ENCODE measurements around the gene IQCH. TPM values are rescaled to one million over a fixed set of nuclear protein-coding genes. Genes with fewer than 3 reads are reported as not detected.

The IQCH gene
- total and polyA plus RNA-seq, 9 of the 15 experiments (the other 6 are each of a cell fraction or from before 2014, with no cell fraction given), result 1.8 to 3.9 (median 2.7) TPM

DNA sequence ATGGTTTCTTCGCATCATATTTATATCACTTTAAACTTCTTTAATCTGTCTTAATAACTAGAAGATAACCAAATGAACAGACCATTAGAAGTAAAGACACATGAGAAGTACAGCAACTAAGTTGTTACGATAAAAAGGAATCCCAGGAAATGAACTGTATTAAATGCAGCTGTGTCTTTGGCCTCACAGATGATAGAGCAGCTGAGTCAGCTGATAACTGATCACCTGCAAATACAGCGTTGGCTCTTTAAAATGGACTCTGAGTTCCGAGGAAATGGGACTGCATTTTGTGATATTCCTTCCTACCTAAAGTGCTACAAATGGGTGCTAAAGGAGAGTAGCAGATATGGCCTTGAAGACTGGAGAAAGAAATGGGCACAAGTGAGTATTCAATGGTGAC lies 145.3 kb downstream of the IQCH start (continued):
- TF ChIP-seq DMBX1 (CRISPR knock-in tag; IDR thresholded peaks at IDR 0.05; ENCODE audit: borderline replicate concordance) (0 out of 2 replicates have a peak, but pooled peaks have one; percentile 11), PTTG1 (tag; IDR thresholded peaks at IDR 0.05; ENCODE audit: low read depth) (no peak), KLF6 (CRISPR knock-in tag; IDR thresholded peaks at IDR 0.05; ENCODE audit: borderline replicate concordance) (no peak), TCF7 (IDR thresholded peaks at IDR 0.05; ENCODE audit: borderline replicate concordance) (no peak), SUPT5H (IDR thresholded peaks at IDR 0.05) (no peak), TRIM24 (IDR thresholded peaks at IDR 0.05) (no peak), MYC (IDR thresholded peaks at IDR 0.05; ENCODE audit: low read depth, low read length) (no peak), MYC (CRISPR knock-in tag; IDR thresholded peaks at IDR 0.05; ENCODE audit: borderline replicate concordance, low read depth) (no peak), MITF (IDR thresholded peaks at IDR 0.05) (no peak), NR3C1 (CRISPR knock-in tag; IDR thresholded peaks at IDR 0.05) (no peak), STAT5A (IDR thresholded peaks at IDR 0.05; ENCODE audit: borderline replicate concordance, low read length) (0 out of 2 replicates have a peak, but pooled peaks have one; percentile 32), ATF7 (IDR thresholded peaks at IDR 0.05) (no peak), ZC3H8 (IDR thresholded peaks at IDR 0.05) (no peak), MAFG (tag; conservative IDR thresholded peaks at IDR 0.05) (peak; percentile 91), CBFA2T3 (IDR thresholded peaks at IDR 0.05) (peak; percentile 71)
- TF ChIP-seq, protein P1, sequence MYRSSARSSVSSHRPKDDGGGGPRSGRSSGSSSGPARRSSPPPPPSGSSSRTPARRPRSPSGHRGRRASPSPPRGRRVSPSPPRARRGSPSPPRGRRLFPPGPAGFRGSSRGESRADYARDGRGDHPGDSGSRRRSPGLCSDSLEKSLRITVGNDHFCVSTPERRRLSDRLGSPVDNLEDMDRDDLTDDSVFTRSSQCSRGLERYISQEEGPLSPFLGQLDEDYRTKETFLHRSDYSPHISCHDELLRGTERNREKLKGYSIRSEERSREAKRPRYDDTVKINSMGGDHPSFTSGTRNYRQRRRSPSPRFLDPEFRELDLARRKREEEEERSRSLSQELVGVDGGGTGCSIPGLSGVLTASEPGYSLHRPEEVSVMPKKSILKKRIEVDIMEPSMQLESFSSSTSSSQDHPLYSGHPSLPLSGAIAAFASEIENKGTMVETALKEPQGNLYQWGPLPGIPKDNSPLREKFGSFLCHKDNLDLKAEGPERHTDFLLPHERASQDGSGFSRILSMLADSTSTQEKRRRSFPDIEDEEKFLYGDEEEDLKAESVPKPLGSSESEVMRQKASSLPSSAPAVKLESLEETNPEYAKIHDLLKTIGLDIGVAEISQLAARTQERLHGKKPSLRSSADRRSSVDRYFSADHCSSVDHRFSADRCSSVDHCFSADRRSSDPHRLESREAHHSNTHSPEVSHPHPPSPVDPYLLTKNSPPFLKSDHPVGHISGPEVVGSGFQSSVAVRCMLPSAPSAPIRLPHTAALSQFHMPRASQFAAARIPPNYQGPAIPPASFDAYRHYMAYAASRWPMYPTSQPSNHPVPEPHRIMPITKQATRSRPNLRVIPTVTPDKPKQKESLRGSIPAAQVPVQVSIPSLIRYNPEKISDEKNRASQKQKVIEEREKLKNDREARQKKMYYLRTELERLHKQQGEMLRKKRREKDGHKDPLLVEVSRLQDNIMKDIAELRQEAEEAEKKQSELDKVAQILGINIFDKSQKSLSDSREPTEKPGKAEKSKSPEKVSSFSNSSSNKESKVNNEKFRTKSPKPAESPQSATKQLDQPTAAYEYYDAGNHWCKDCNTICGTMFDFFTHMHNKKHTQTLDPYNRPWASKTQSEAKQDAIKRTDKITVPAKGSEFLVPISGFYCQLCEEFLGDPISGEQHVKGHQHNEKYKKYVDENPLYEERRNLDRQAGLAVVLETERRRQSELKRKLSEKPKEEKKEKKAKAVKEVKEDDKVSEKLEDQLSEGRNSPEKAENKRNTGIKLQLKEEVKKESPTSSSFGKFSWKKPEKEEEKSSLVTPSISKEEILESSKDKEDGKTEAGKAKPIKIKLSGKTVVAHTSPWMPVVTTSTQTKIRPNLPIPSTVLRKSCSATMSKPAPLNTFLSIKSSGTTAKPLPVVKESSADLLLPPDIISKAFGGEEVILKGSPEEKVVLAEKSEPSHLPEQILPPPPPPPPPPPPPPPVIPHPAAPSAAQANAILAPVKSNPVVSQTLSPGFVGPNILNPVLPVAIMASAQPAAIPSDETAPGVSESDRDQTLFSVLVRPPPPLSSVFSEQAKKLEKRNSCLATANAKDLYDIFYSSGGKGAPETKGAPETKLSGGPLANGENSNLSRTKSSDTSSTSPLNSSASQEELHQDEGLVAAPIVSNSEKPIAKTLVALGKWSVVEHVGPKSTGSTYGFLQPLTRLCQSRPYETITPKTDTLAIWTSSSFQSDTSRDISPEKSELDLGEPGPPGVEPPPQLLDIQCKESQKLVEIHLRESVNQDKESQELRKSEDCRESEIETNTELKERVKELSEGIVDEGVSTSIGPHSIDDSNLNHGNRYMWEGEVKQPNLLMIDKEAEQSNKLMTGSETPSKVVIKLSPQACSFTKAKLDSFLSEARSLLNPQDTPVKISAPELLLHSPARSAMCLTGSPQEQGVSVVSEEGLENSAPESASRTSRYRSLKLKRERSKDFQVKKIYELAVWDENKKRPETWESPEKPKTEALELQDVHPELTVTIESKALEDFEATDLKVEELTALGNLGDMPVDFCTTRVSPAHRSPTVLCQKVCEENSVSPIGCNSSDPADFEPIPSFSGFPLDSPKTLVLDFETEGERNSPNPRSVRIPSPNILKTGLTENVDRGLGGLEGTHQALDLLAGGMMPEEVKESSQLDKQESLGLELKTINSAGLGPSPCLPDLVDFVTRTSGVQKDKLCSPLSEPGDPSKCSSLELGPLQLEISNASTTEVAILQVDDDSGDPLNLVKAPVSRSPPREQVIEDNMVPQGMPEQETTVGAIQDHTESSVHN (IDR thresholded peaks at IDR 0.05; ENCODE audit: borderline replicate concordance in 1 of 2, low read depth in 1 of 2), result no peak
- TF ChIP-seq, protein P2, sequence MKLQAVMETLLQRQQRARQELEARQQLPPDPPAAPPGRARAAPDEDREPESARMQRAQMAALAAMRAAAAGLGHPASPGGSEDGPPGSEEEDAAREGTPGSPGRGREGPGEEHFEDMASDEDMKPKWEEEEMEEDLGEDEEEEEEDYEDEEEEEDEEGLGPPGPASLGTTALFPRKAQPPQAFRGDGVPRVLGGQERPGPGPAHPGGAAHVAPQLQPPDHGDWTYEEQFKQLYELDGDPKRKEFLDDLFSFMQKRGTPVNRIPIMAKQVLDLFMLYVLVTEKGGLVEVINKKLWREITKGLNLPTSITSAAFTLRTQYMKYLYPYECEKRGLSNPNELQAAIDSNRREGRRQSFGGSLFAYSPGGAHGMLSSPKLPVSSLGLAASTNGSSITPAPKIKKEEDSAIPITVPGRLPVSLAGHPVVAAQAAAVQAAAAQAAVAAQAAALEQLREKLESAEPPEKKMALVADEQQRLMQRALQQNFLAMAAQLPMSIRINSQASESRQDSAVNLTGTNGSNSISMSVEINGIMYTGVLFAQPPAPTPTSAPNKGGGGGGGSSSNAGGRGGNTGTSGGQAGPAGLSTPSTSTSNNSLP (IDR thresholded peaks at IDR 0.05; ENCODE audit: borderline replicate concordance, low read depth, low read length), result peak; percentile 76; the same call in 1 of the 2 replicates
- TF ChIP-seq, protein P3, sequence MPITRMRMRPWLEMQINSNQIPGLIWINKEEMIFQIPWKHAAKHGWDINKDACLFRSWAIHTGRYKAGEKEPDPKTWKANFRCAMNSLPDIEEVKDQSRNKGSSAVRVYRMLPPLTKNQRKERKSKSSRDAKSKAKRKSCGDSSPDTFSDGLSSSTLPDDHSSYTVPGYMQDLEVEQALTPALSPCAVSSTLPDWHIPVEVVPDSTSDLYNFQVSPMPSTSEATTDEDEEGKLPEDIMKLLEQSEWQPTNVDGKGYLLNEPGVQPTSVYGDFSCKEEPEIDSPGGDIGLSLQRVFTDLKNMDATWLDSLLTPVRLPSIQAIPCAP (CRISPR knock-in tag; IDR thresholded peaks at IDR 0.05; ENCODE audit: borderline replicate concordance), result no peak

All from K562 (cell line).